K562 (cell line): ENCODE measurements around the gene ZDHHC14. TPM values are rescaled to one million over a fixed set of nuclear protein-coding genes. Genes with fewer than 3 reads are reported as not detected.

Source experiments
- ATAC-seq: fragments of 200-7000 bp; cut with Tn5 transposase; 3 replicates; pipeline ENCODE4 v1.9.1; 2020; ENCODE audit warnings: moderate library complexity
- BruUV-seq: library from RNA; stranded (reverse); fragments of 400-500 nt; replicated peaks from 2 replicates; lab custom pipeline; 2021; lab: Mats Ljungman, UMichigan
- CTCF ChIA-PET: fragments of 300-600 bp; formaldehyde crosslinking; extraction: SDS; loops from one replicate; lab custom pipeline; 2021; ENCODE audit warnings: low intra/inter-chr PET ratio; lab: Yijun Ruan, JAX
- POLR2A ChIA-PET: fragments of 300-600, 350-650 bp; sonication (Branson Sonifier 250); formaldehyde crosslinking; extraction: SDS; loops from one replicate; lab custom pipeline; 2021; ENCODE audit warnings: antibody characterized with exemption, inconsistent platforms; lab: Yijun Ruan, JAX
- DNase-seq, 4 experiments: peaks; one replicate each; pipeline versions ENCODE4 v3.0.0 to v3.0.0-alpha.2; 2011 to 2018; ENCODE audit warnings: low spot score in 3 of 4, mixed read lengths in 3 of 4; ENCODE audit errors: extremely low read depth in 1 of 4
- FAIRE-seq: peaks from 2 replicates; lab custom pipeline; 2011; peaks lifted over from hg19 to GRCh38; lab: Jason Lieb, UNC
- H2AFZ ChIP-seq: 2 replicates; pipeline ENCODE4 v1.6.0; 2011; ENCODE audit warnings: low read depth, low read length, control low read depth, inconsistent platforms
- H3K27ac ChIP-seq: fragments of 200-600 bp; 3 replicates; pipeline ENCODE4 v1.8.0; 2011; ENCODE audit warnings: low read depth, mild to moderate bottlenecking, control low read depth, inconsistent platforms, low read length, moderate library complexity, mixed read lengths; ENCODE audit errors: extremely low read depth
- H3K27me3 ChIP-seq, 2 experiments: fragments of 300-600 bp in 1 of 2; 2 replicates in 1 of 2; 3 replicates in 1 of 2; pipeline versions ENCODE4 v1.6.0 to v1.8.0; 2011; ENCODE audit warnings: inconsistent platforms in 2 of 2, low read length in 2 of 2, mild to moderate bottlenecking in 1 of 2, mixed read lengths in 1 of 2, moderate library complexity in 1 of 2; ENCODE audit not compliant: control insufficient read depth in 2 of 2, insufficient read depth in 2 of 2
- H3K36me3 ChIP-seq: fragments of 300-600 bp; 3 replicates; pipeline ENCODE4 v1.8.0; 2011; ENCODE audit warnings: mild to moderate bottlenecking, low read length, inconsistent platforms; ENCODE audit not compliant: control insufficient read depth, insufficient read depth
- H3K4me1 ChIP-seq, 2 experiments: fragments of 200-600 bp in 1 of 2; replicated peaks in 1 of 2; 2 replicates in 1 of 2; 3 replicates in 1 of 2; pipeline versions ENCODE4 v1.5.1 to v1.8.0; 2011; ENCODE audit warnings: inconsistent platforms in 2 of 2, low read length in 2 of 2, mild to moderate bottlenecking in 1 of 2, mixed read lengths in 1 of 2, moderate library complexity in 1 of 2; ENCODE audit not compliant: control insufficient read depth in 2 of 2, insufficient read depth in 2 of 2
- H3K4me2 ChIP-seq: 2 replicates; pipeline ENCODE4 v1.6.1; 2011; ENCODE audit warnings: low read length, control low read depth, inconsistent platforms, mixed read lengths; ENCODE audit not compliant: insufficient read depth
- H3K4me3 ChIP-seq: fragments of 200-600 bp; sonication (generic), shearing (Covaris generic); 2 replicates; pipeline ENCODE4 v1.5.1; 2016; ENCODE audit warnings: control low read depth, inconsistent platforms
- H3K79me2 ChIP-seq: fragments of 200-600 bp; 3 replicates; pipeline ENCODE4 v1.8.0; 2011; ENCODE audit warnings: low read length, inconsistent platforms; ENCODE audit not compliant: control insufficient read depth, insufficient read depth
- H3K9ac ChIP-seq, 2 experiments: 2 replicates each; pipeline versions ENCODE4 v1.6.0 to v1.6.1; 2011; ENCODE audit warnings: low read depth in 2 of 2, low read length in 2 of 2, control low read depth in 1 of 2, inconsistent platforms in 1 of 2, mild to moderate bottlenecking in 1 of 2, mixed read lengths in 1 of 2; ENCODE audit not compliant: insufficient read depth in 1 of 2
- H3K9me1 ChIP-seq: one replicate; pipeline ENCODE4 v1.6.0; 2011; ENCODE audit warnings: inconsistent platforms, mild to moderate bottlenecking, low read length, moderate library complexity; ENCODE audit not compliant: control insufficient read depth, insufficient read depth
- H3K9me3 ChIP-seq: replicated peaks from 2 replicates; pipeline ENCODE4 v1.5.1; 2011; ENCODE audit warnings: low read depth, low read length, inconsistent platforms; ENCODE audit not compliant: control insufficient read depth, insufficient read depth
- H4K20me1 ChIP-seq: replicated peaks from 2 replicates; pipeline ENCODE4 v1.6.1; 2011; ENCODE audit warnings: low read length, inconsistent platforms, mixed read lengths; ENCODE audit not compliant: control insufficient read depth, insufficient read depth
- ATF1 ChIP-seq, 2 experiments: fragments of 450-650 bp in 1 of 2; IDR thresholded peaks; 2 replicates each; pipeline ENCODE4 v1.6.1; 2016; ENCODE audit warnings: missing compliant biosample characterization in 1 of 2, missing genetic modification characterization in 1 of 2
- CREB1 ChIP-seq, 2 experiments: sonication (generic) in 1 of 2; formaldehyde crosslinking in 1 of 2; IDR thresholded peaks; 2 replicates each; pipeline versions ENCODE4 v1.6.1 to v1.8.0; 2012 to 2022; ENCODE audit warnings: inconsistent platforms in 1 of 2, mild to moderate bottlenecking in 1 of 2, missing genetic modification reagents in 1 of 2, moderate library complexity in 1 of 2
- CREM ChIP-seq: IDR thresholded peaks from 2 replicates; pipeline ENCODE4 v1.6.1; 2014; ENCODE audit warnings: antibody characterized with exemption, low read depth
- FOXA3 ChIP-seq, 2 experiments: fragments of 450-650 bp in 1 of 2; sonication (generic) in 1 of 2; formaldehyde crosslinking; IDR thresholded peaks in 1 of 2; conservative IDR thresholded peaks in 1 of 2; 2 replicates each; pipeline versions ENCODE4 v1.4.0 to v1.8.0; 2020 to 2022; ENCODE audit warnings: mild to moderate bottlenecking in 2 of 2, missing genetic modification reagents in 1 of 2
- WGBS: fragments of 100-300 bp; shearing (Covaris generic); methylation state at CpG from one replicate; pipeline ENCODE4 v1.1.6; 2016; ENCODE audit warnings: low coverage, mixed read lengths; ENCODE audit not compliant: insufficient coverage; ENCODE audit errors: missing lambda C conversion rate; 5-methylcytosine and 5-hydroxymethylcytosine counted together
- in situ Hi-C: fragments of 300-500 bp; cut with MboI; formaldehyde crosslinking; loops from 4 replicates; pipeline ENCODE4 v1.15.0; 2018; ENCODE audit warnings: inconsistent platforms, mixed read lengths
- intact Hi-C: fragments of 100-400 bp; cut with micrococcal nuclease; formaldehyde crosslinking; loops from 2 replicates; pipeline ENCODE4 v1.14.2; 2022
- polyA plus RNA-seq, 8 experiments: library from polyadenylated mRNA; depleted of rRNA in 4 of 8; stranded (reverse) in 5 of 8; unstranded in 3 of 8; fragments of >200 nt; fragmentation: Nextera tagmentation in 2 of 8; fragmentation: Illumina TruSeq in 1 of 8; extraction: Ambion mirVana in 2 of 8; extraction: Trizol in 1 of 8; gene quantifications; 2 replicates each; pipeline versions ENCODE4 v1.2.1 to v1.2.3, GENCODE V29; 2011 to 2014; ENCODE audit warnings: inconsistent platforms in 1 of 8, missing spikeins in 1 of 8
- total RNA-seq, 7 experiments: library from RNA; depleted of rRNA in 6 of 7; stranded (reverse); fragments of >200 nt in 6 of 7; fragmentation: Illumina TruSeq in 2 of 7; extraction: Trizol in 2 of 7; gene quantifications; 2 replicates each; pipeline versions ENCODE4 v1.2.1 to v1.2.3, GENCODE V29; 2011 to 2021; ENCODE audit warnings: low replicate concordance in 1 of 7

ZDHHC14 gene
- total and polyA plus RNA-seq, 9 of the 15 experiments (the other 6 are each of a cell fraction or from before 2014, with no cell fraction given), result 0.92 to 23.1 (median 13.8) TPM

DNA sequence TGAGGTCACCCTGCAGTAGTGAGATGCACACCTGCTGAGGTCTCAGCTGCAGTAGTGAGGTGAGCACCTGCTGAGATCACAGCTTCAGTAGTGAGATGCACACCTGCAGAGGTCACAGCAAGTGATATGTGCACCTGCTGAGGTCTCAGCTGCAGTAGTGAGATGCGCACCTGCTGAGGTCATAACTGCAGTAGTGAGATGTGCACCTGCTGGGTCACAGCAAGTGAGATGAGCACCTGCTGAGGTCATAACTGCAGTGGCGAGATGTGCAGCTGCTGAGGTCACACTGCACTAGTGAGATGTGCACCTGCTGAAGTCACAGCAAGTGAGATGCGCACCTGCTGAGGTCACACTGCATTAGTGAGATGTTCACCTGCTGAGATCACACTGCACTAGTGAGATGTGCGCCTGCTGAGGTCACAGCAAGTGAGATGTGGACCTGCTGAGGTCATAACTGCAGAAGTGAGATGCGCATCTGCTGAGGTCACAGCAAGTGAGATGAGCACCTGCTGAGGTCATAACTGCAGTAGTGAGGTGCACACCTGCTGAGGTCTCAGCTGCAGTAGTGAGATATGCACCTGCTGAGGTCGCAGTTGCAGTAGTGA, 20.8 kb downstream of the ZDHHC14 start:
- H3K36me3 ChIP-seq, result peaks cover 5% of the 10 kb centered on the region; the same call in 1 of the 3 replicates
- H4K20me1 ChIP-seq, result peaks cover 4% of the 10 kb centered on the region
- H3K27ac ChIP-seq, result no peak overlapping the region
- H3K9ac ChIP-seq, result no peak overlapping the region
- no peak overlapping the region for H2AFZ ChIP-seq
- peaks cover 3% of the 10 kb centered on the region in 2 experiments; a peak in 3 of 5 replicates for H3K4me1 ChIP-seq
- H3K79me2 ChIP-seq, result peaks cover 13% of the 10 kb centered on the region; the same call in 2 of the 3 replicates
- no peak overlapping the region for H3K4me2 ChIP-seq
- POLR2A ChIA-PET, result interaction anchor here (0.7 to 1.2 kb wide), 3 partner anchors 9 to 16 kb away, joined by 3 to 7 read pairs (median 3); no protein-coding TSS in a partner anchor
- no peak overlapping the region for H3K4me3 ChIP-seq
- no peaks in the 10 kb centered on the region for H3K9me1 ChIP-seq
- no peak for FAIRE-seq
- no peaks in the 10 kb centered on the region for H3K9me3 ChIP-seq
- TF ChIP-seq FOXA3 (CRISPR knock-in tag; conservative IDR thresholded peaks at IDR 0.05 in 1 of 2, IDR thresholded peaks at IDR 0.05 in 1 of 2), result no peak
- no peak for TF ChIP-seq ATF1 (CRISPR knock-in tag; IDR thresholded peaks at IDR 0.05)
- 0 out of 2 replicates have a peak, but pooled peaks have one; percentile 42 for TF ChIP-seq ATF1 (tag; IDR thresholded peaks at IDR 0.05)
- peak; percentile 18; the same call in 1 of the 2 replicates for TF ChIP-seq CREM
- TF ChIP-seq CREB1 (IDR thresholded peaks at IDR 0.05), result peak; percentile 22; the same call in 1 of the 2 replicates
- TF ChIP-seq CREB1 (CRISPR knock-in tag; IDR thresholded peaks at IDR 0.05), result no peak
- ATAC-seq, result no peak
- no peaks in the 10 kb centered on the region for H3K27me3 ChIP-seq
- BruUV-seq, result no TSS peak
- intact Hi-C loops, result no loop called here
- DNase-seq, result no peak
- CTCF ChIA-PET, result no interaction called here
- in situ Hi-C loops, result no loop called here
- WGBS, result 98% methylated on average over 6 of the region's 6 CpGs
